ENCODE results near the gene ADCK1. TPM values are rescaled to one million over a fixed set of nuclear protein-coding genes. Genes with fewer than 3 reads are reported as not detected.
"Not testable (repeated sequence)": the region's sequence is repeated elsewhere in the genome, so short reads cannot be mapped to it uniquely, and the experiment has no call there.

Gene ADCK1
- total RNA-seq, 1 donor from 2014 or later, result 3.9 TPM

DNA sequence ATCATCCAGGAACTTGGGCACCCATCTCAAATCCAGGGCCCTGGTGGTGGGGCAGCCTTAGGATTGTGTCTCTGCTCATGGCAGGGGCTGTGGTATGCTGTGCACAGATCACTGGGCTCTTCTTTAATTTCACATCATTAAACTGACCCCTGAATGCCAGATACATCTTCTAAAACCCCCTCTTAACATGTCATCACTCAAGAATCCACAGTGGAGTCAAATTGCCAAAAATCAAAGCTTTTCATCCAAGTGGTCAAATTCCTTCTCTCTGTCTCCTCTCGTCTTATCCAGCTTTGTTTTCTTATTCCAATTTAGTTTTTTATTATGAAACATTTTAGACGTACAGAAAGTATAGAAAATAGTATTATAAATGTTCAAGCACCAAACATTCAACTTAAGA, 97.5 kb downstream of the ADCK1 start:
- intact Hi-C loops (cut with micrococcal nuclease), result no loop called here
- Mint-ChIP-seq H3K36me3 (ENCODE audit: low read depth) (no peaks in the 10 kb centered on the region), H3K4me3 (no peak overlapping the region), H3K9me3 (no peaks in the 10 kb centered on the region), H3K27ac (no peak overlapping the region), H3K27me3 (ENCODE audit: insufficient read depth) (no peaks in the 10 kb centered on the region), H3K4me1 (ENCODE audit: low read depth) (no peaks in the 10 kb centered on the region)
- no peak for DNase-seq (ENCODE audit: low spot score)

DNA sequence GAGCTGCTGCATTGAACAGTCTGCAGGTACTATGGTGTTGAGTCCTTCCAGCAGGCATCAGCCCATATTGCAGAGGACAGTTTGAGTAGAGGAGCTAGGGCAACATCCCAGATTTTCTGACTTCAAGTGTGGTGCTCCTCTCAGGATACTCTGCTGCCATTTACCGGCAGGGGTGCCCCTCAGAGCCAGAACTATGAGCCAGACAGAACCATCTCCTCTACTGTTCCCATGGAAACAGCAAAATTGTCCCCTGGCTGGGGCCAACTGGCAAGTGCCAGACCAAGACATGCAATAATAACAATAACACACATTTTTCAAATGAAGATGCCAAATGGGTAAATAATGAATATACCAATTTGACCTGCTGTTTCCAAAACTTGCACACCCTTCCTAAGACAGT, 102.9 kb downstream of the ADCK1 start:
- Mint-ChIP-seq H3K36me3 (ENCODE audit: low read depth) (no peaks in the 10 kb centered on the region), H3K4me1 (ENCODE audit: low read depth) (no peaks in the 10 kb centered on the region), H3K4me3 (no peak overlapping the region), H3K9me3 (no peaks in the 10 kb centered on the region), H3K27ac (no peak overlapping the region), H3K27me3 (ENCODE audit: insufficient read depth) (no peaks in the 10 kb centered on the region)
- no peak for DNase-seq (ENCODE audit: low spot score)
- intact Hi-C loops (cut with micrococcal nuclease), result no loop called here

- no peak for DNase-seq (ENCODE audit: low spot score)
- H3K4me3 Mint-ChIP-seq, result no peak overlapping the region
- no peaks in the 10 kb centered on the region for H3K36me3 Mint-ChIP-seq (ENCODE audit: low read depth)
- no peaks in the 10 kb centered on the region for H3K27me3 Mint-ChIP-seq (ENCODE audit: insufficient read depth)
- intact Hi-C loops (cut with micrococcal nuclease), result no loop called here
- no peak overlapping the region for H3K27ac Mint-ChIP-seq
- no peaks in the 10 kb centered on the region for H3K9me3 Mint-ChIP-seq
- no peaks in the 10 kb centered on the region for H3K4me1 Mint-ChIP-seq (ENCODE audit: low read depth)
These were observed 103.3 kb downstream of the ADCK1 start for GRCh38 chr14:77903221-77903620.

- H3K4me1 Mint-ChIP-seq (ENCODE audit: low read depth), result peaks cover 7% of the 10 kb centered on the region
- intact Hi-C loops (cut with micrococcal nuclease), result no loop called here
- no peak overlapping the region for H3K27ac Mint-ChIP-seq
- H3K36me3 Mint-ChIP-seq (ENCODE audit: low read depth), result no peaks in the 10 kb centered on the region
- H3K4me3 Mint-ChIP-seq, result no peak overlapping the region
- no peaks in the 10 kb centered on the region for H3K27me3 Mint-ChIP-seq (ENCODE audit: insufficient read depth)
- H3K9me3 Mint-ChIP-seq, result no peaks in the 10 kb centered on the region
- DNase-seq (ENCODE audit: low spot score), result no peak
These were observed 104.2 kb downstream of the ADCK1 start for GRCh38 chr14:77903937-77904617.

DNA sequence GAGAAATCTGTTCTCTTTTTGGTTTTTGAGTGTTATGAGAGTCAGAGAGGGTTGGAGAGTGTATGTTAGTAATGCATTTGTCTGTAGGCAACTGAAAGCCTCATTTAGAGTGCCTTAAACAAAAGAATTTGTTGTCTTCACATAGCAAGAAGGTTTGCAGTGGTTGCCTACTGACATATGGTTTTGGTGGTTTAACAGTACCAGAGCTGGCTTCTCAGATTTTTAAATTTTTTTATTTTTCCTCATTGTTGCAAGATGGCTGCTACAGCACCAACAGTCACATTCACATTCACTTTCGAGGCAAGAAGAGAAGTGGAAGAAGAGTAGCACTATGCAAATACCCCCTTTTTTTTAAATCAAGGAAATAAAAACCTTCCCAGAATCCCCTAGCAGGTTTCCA, 106.5 kb downstream of the ADCK1 start:
- intact Hi-C loops (cut with micrococcal nuclease), result no loop called here
- H3K4me3 Mint-ChIP-seq, result no peak overlapping the region
- peaks cover 7% of the 10 kb centered on the region for H3K4me1 Mint-ChIP-seq (ENCODE audit: low read depth)
- no peak for DNase-seq (ENCODE audit: low spot score)
- H3K9me3 Mint-ChIP-seq, result no peaks in the 10 kb centered on the region
- no peaks in the 10 kb centered on the region for H3K36me3 Mint-ChIP-seq (ENCODE audit: low read depth)
- H3K27ac Mint-ChIP-seq, result no peak overlapping the region
- H3K27me3 Mint-ChIP-seq (ENCODE audit: insufficient read depth), result no peaks in the 10 kb centered on the region

DNA sequence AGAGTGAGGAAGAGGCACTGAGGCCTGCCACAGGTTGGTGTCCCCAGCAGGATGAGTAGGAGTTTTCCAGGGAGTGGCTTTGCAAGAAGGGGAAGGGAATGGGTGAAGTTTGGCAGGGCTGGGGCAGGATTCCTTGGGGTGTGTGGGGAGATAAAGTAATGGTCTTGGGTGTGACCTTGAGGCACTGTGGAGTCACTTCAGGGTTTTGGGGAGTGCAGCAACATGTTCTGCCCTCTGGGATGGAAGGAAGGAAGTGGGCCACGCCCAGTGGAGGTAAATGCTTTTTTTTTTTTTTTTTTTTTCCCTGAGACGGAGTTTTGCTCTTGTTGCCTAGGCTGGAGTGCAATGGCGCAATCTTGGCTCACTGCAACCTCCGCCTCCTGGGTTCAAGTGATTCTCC, 108.9 kb downstream of the ADCK1 start:
- Mint-ChIP-seq H3K36me3 (ENCODE audit: low read depth) (no peaks in the 10 kb centered on the region), H3K27ac (no peak overlapping the region), H3K4me1 (ENCODE audit: low read depth) (peaks cover 7% of the 10 kb centered on the region), H3K9me3 (no peaks in the 10 kb centered on the region), H3K27me3 (ENCODE audit: insufficient read depth) (no peaks in the 10 kb centered on the region), H3K4me3 (no peak overlapping the region)
- no peak for DNase-seq (ENCODE audit: low spot score)
- intact Hi-C loops (cut with micrococcal nuclease), result no loop called here

DNA sequence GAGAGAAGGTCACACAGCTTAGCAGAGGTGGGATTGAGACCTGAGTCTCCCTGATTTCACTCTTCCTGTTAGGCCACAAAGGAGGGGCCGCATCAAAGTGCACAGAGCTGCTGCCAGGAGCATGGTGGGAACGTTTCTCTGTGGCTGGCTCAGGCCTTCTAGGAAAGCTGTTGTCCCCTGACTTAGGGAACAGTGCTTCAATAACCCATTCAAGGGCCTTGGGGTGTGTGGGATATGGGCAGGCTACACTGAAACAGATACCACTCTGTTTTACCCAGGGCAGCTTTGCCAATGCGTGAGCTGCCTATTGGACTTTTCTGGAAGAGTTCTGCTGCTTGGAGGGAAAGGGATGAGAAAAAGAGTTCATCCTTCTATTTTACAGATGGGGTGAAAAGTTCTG, 110.0 kb downstream of the ADCK1 start:
- intact Hi-C loops (cut with micrococcal nuclease), result no loop called here

DNA sequence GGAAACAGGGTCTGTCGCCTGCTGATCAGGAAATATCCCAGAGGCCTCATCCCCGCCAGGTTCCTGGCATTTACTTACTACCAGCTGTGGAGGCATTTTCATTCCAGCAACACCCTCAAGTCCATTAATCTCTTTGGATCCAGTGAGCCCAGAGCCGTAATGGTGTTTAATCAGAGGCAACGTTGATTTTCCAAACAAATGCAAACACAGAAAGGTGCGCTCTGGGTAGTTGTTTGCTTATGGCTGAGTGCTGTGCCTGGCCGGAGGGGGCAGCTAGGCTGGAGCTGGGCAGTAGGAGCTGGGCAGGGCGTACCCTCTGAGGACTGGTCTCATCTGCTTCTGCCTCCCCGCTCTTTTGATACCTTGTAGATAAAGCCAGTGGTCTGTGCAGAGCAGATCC, 110.6 kb downstream of the ADCK1 start:
- Mint-ChIP-seq H3K27me3 (ENCODE audit: insufficient read depth) (no peaks in the 10 kb centered on the region), H3K9me3 (no peaks in the 10 kb centered on the region), H3K27ac (no peak overlapping the region), H3K36me3 (ENCODE audit: low read depth) (no peaks in the 10 kb centered on the region), H3K4me3 (no peak overlapping the region), H3K4me1 (ENCODE audit: low read depth) (peaks cover 7% of the 10 kb centered on the region)
- no peak for DNase-seq (ENCODE audit: low spot score)
- intact Hi-C loops (cut with micrococcal nuclease), result no loop called here

More for the DNA sequence above, 110.0 kb downstream of the ADCK1 start:
- H3K4me3 Mint-ChIP-seq, result no peak overlapping the region
- no peaks in the 10 kb centered on the region for H3K9me3 Mint-ChIP-seq
- DNase-seq (ENCODE audit: low spot score), result no peak
- peaks cover 7% of the 10 kb centered on the region for H3K4me1 Mint-ChIP-seq (ENCODE audit: low read depth)
- no peaks in the 10 kb centered on the region for H3K27me3 Mint-ChIP-seq (ENCODE audit: insufficient read depth)
- H3K27ac Mint-ChIP-seq, result no peak overlapping the region
- H3K36me3 Mint-ChIP-seq (ENCODE audit: low read depth), result no peaks in the 10 kb centered on the region

GRCh38 chr14:77911356-77911755, 111.4 kb downstream of the ADCK1 start:
- Mint-ChIP-seq H3K4me3 (no peak overlapping the region), H3K4me1 (ENCODE audit: low read depth) (peaks cover 7% of the 10 kb centered on the region), H3K27me3 (ENCODE audit: insufficient read depth) (no peaks in the 10 kb centered on the region), H3K9me3 (no peaks in the 10 kb centered on the region), H3K27ac (no peak overlapping the region), H3K36me3 (ENCODE audit: low read depth) (no peaks in the 10 kb centered on the region)
- intact Hi-C loops (cut with micrococcal nuclease), result no loop called here
- DNase-seq (ENCODE audit: low spot score), result no peak

DNA sequence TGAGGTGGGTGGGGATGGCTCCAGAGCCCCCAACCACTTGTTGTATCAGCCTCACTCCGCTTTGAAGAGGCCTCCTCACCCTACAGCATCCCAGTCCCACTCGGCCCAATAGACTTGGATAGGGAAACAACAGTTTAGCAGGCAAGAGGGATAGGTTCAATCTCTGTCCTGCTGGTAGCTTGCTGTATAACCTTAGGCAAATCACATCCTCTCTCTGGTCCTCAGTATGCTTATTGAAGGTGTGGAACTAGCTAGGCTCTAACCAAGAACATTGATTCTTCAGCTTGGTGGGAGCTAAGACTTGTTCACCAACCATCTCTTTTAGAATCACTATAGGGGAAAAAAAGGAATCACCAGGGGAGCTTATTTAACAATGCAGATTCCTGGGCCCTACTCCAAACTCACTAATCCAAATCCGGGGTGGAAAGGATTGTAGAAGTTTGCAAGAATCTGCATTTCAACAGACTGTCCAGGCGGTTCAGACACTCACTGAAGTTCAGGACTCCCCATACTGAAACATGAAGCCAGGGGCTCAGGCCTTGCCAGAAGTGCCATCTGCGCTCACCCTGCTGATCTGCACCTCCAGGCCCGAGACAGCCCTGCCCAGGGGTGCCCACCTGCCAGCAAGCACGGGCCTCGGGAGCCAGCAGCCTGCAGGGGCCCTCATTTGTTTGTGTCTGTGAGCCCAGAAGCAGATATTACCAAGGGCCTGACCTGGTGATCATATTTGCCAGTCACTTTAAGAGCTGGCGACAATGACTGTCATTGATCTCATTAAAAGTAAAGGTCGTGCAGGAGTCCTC, 113.0 kb downstream of the ADCK1 start:
- Mint-ChIP-seq H3K36me3 (ENCODE audit: low read depth) (no peaks in the 10 kb centered on the region), H3K27me3 (ENCODE audit: insufficient read depth) (peaks cover 2% of the 10 kb centered on the region), H3K9me3 (no peaks in the 10 kb centered on the region), H3K27ac (no peak overlapping the region), H3K4me3 (no peak overlapping the region), H3K4me1 (ENCODE audit: low read depth) (peaks cover 7% of the 10 kb centered on the region)
- intact Hi-C loops (cut with micrococcal nuclease), result no loop called here
- DNase-seq (ENCODE audit: low spot score), result no peak

DNA sequence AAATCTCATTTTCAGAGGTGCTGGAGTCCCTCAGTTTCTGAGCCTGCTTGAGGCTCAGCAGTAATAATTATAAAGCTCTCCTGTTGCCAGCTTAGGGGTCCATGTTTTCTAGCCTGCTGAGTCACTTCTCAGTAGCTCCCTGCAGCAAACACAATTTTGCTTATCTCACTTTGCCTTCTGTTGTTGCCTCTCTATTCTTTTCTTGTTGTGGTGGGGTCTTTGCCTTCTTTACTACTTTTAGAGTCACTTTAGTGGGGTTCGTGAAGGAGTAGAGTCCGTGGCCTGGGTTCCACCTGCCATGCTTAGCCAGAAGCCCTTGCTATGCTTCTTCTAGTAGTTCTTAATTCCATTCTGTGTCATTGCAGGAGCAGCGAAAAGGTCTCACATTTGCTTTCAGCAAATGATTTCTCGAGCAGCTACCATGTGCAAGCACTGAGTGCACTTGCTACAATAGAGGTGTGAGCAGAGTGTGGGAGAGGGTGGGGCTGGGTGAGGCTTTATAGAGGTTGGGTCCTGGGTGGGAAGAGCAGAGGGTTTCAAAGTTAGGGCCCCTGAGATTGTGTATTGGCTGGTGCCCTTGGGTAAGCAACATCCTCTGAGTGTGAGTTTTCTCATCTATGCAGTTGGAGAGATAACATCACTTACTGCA, 114.3 kb downstream of the ADCK1 start:
- no peak for DNase-seq (ENCODE audit: low spot score)
- Mint-ChIP-seq H3K27ac (no peak overlapping the region), H3K4me1 (ENCODE audit: low read depth) (no peaks in the 10 kb centered on the region), H3K36me3 (ENCODE audit: low read depth) (no peaks in the 10 kb centered on the region), H3K4me3 (no peak overlapping the region), H3K27me3 (ENCODE audit: insufficient read depth) (peaks cover 2% of the 10 kb centered on the region), H3K9me3 (no peaks in the 10 kb centered on the region)
- intact Hi-C loops (cut with micrococcal nuclease), result no loop called here

GRCh38 chr14:77915390-77915789, 115.5 kb downstream of the ADCK1 start:
- H3K27me3 Mint-ChIP-seq (ENCODE audit: insufficient read depth); H3K9me3 Mint-ChIP-seq; H3K4me3 Mint-ChIP-seq; H3K36me3 Mint-ChIP-seq (ENCODE audit: low read depth); H3K27ac Mint-ChIP-seq; DNase-seq (ENCODE audit: low spot score); H3K4me1 Mint-ChIP-seq (ENCODE audit: low read depth); intact Hi-C loops (cut with micrococcal nuclease): not testable (repeated sequence)

GRCh38 chr14:77917491-77918201, 117.7 kb downstream of the ADCK1 start:
- Mint-ChIP-seq H3K36me3 (ENCODE audit: low read depth) (no peaks in the 10 kb centered on the region), H3K4me3 (no peak overlapping the region), H3K27me3 (ENCODE audit: insufficient read depth) (peaks cover 2% of the 10 kb centered on the region), H3K9me3 (peaks cover 5% of the 10 kb centered on the region), H3K4me1 (ENCODE audit: low read depth) (no peaks in the 10 kb centered on the region), H3K27ac (no peak overlapping the region)
- no peak for DNase-seq (ENCODE audit: low spot score)
- intact Hi-C loops (cut with micrococcal nuclease), result no loop called here
